Suppressor macrophage treated with lipopolysaccharide for 4 hours (primary cell): Measurements from ENCODE around the gene TRPC4AP.

Experiments used
- DNase-seq: peaks from one replicate; pipeline ENCODE4 v3.0.0-alpha.2; 2020

Gene TRPC4AP

DNA sequence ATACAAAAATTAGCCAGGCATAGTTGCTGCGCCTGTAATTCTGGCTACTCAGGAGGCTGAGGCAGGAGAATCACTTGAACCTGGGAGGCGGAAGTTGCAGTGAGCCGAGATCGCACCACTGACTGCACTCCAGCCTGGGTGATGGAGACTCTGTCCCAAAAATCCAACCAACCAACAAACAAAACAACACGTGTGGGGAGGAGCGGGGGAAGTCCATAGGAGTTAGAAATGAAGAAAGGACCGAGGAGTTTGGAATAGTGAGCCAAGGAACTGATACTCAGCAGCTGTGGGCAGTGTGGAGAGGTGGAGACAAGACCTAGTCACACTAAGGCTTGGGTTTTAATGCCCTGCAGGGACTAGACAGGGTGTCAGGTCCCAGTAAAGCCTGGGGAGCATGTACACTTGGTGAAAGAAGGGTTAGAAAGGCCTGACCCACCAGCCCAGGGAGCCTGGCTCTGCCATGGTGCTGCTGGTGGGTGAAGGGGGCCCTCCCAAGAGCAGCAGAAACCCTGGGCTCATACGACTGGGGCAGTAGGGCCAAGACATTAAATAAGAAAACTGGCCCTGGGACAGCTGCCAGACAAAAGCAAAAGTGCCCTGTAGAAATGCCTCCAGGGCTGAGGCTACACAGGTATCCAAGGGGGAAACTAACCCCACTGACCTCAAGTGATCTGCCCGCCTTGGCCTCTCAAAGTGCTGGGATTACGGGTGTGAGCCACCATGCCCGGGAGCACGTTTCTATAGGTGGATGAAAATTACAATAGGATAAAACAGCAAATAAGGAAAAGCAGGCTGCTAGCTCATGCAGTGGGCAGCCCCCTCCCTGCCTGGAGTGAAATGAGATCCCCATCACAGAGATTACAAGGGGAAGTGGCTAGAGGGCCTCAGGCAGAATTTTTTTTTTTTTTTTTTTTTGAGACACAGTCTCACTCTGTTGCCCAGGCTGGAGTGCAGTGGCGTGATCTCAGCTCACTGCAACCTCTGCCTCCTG, 78.9 kb downstream of the TRPC4AP start:
- DNase-seq = no peak

- no peak for DNase-seq
These were observed 80.2 kb downstream of the TRPC4AP start for GRCh38 chr20:35012227-35013069.

GRCh38 chr20:35011589-35012226, 80.9 kb downstream of the TRPC4AP start:
- DNase-seq = no peak

DNA sequence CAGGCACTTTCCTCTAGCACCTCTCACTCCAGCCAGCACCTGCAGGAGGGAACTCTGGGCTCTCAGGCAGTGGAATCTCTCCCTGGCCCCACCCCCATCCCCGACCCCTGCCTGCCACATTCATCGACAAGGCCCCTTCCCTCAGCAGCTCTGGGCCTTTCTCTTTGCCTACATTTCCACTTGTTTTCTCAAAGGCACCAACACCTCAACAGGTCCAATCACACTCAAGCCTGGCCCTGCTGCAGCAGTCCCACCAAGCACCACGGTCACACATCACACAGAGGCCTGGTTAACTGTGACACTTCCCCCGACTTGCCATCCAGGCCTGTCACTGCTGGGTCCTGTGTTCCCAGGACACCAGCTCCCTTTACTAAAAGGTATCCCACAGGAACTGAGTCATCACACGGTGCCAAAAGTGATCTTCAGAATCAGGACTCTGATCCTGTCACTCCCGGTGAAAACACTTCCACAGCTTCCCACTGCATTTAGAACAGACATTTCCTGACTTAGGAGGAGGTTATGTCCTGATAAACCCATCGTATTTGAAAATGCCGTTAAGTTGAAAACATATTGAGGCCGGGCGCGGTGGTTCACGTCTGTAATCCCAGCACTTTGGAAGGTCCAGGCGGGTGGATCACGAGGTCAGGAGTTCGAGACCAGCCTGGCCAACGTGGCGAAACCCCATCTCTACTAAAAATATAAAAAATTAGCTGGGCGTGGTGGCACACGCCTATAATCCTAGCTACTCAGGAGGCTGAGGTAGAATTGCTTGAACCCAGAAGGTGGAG, 82.0 kb downstream of the TRPC4AP start:
- no peak for DNase-seq

DNA sequence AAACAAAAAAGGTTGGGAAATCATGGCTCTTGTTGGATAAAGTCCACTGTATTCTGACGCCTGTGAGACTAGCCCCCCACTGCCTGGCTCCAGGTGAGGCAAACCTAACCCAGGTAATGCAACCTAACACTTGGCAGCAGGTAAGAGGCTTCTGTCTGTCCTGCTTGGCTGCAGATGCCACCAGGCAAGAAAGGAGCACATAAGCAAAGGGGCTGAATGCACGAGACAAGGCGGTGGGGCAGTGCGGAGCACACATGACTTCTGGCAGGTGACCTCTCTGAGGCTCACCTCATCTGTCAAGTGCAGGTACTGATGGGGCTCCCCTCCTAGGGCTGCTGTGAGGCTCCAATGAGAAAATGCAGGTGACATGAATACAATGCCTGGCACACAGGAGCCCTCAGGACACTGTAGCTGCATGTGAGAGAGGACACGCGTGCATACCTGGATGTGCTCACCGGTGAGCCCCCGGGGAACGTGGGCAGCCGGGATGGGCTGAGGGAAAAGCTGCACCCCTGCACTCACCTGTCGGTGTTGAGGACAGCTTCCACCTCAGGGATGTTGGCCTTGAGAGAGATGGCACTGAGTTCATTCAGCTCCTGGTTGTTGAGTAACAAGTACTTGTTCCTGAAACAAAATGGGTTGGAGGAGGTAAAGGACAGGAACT, 82.8 kb downstream of the TRPC4AP start:
- DNase-seq = no peak

GRCh38 chr20:35008411-35009342, 83.9 kb downstream of the TRPC4AP start:
- DNase-seq = no peak

- DNase-seq = no peak
These were observed 84.7 kb downstream of the TRPC4AP start for GRCh38 chr20:35007891-35008290.

DNA sequence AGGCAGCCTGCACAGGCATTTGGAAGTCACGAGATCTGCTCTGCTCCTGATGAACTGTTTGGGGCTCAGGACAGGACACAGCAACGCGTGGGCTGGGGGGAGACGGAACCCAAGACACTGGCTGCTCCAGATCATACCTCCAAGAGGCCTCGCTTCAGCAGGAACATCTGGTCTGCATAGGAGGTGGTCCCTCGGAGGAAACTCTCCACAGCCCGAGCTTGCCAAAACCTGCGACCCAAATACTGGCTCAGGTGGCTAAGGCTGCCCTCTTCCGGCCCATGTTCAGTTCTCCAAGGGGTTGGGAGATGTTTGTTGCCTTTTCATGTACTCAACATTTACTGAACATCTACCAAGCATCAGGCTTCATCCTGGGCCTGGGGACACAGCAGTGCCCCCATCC, 85.2 kb downstream of the TRPC4AP start:
- no peak for DNase-seq

DNA sequence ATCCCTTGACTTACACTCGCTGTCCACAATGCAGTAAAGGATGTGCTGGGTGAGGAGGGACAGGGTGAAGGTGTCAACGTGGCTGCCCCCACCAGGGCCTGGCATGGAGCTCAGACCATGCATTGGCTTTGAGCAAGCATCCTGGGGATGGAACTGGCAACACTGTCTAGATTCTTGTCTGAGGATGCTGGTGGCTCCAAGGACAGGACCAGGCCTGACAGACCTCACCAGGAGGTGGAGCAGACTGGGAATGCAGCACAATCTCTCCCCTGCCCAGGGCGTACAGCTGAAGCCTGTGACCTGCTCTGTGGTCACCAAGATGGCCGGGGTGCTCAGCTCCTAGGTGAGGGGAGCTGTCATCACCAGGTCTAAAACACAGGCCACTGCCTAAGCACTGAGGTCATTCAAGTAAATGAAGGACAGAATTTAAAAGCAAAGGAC, 86.1 kb downstream of the TRPC4AP start:
- DNase-seq = no peak

DNA sequence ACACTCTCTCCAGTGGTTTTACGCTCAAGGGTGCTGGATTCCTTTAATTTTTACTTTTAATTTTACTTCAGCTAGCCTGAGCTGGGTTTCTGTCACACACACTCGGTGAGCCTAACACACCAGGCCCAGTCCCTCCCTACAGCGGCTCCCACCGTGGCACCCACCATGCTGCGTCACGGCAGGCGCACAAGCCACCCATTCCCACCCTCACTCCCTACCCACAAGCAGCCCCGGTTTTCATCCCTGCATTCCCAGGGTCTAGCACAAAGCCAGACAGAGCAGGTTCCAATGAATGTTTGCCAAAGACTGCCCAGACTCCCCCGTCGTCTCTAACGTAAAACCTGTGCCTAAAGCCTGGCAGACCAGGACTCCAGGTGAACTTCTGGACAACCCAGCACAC, 86.6 kb downstream of the TRPC4AP start:
- no peak for DNase-seq

GRCh38 chr20:35005463-35005961, 87.1 kb downstream of the TRPC4AP start:
- DNase-seq = no peak

DNA sequence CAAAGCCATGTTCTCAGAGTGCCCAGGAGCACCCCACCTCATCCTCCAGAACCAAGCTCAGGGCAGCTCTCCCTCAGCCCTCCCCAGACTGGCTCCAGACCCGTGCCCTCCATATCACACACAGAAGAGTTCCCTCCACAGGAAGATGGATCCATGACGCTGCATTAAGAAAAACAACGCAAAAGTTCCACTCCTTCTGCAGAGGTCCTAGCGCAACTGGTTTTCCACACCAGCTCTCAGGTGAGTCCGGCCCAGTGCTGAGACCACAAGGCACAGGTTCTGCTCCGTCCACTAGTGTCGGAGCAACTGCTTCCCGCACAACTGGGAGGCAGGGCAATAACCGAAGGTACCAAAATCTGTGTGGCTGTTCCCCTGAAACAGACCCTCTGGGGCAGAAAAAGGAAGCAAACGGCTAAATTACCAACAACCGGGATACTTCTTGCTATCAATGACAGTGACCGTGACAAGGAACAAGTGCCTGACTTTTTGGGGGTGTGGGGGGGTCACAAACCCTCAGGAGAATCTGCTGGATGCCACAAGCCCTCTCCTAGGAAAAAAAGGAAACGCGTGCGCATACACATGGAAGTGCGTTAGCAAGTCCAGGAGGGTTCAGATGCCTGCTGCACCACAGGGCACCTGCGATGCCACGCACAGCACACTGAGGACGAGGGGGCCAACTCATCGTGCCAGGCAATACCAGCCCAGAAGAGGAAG, 87.7 kb downstream of the TRPC4AP start:
- no peak for DNase-seq

- no peak for DNase-seq
These were observed 88.4 kb downstream of the TRPC4AP start for GRCh38 chr20:35004051-35004725.

- no peak for DNase-seq
These were observed 89.2 kb downstream of the TRPC4AP start for GRCh38 chr20:35003211-35004031.

GRCh38 chr20:35002426-35003210, 90.0 kb downstream of the TRPC4AP start:
- DNase-seq = no peak

GRCh38 chr20:35001596-35002362, 90.8 kb downstream of the TRPC4AP start:
- no peak for DNase-seq
